SK-N-SH (cell line): ENCODE data around the gene IWS1.

ENCODE experiments used
- CTCF ChIP-seq: fragments of 200-600 bp; sonication (generic); IDR thresholded peaks from 2 replicates; pipeline ENCODE4 v1.6.1; 2017; ENCODE audit warnings: antibody characterized with exemption, mild to moderate bottlenecking, moderate library complexity
- ELF1 ChIP-seq: IDR thresholded peaks from 2 replicates; pipeline ENCODE4 v1.4.0; 2012
- EP300 ChIP-seq, 2 experiments: IDR thresholded peaks; 2 replicates each; pipeline versions ENCODE4 v1.4.0 to v1.6.1; 2012; ENCODE audit warnings: borderline replicate concordance in 1 of 2, low read depth in 1 of 2, low read length in 1 of 2
- EZH2phosphoT487 ChIP-seq: fragments of 200-600 bp; sonication (generic); IDR thresholded peaks from 2 replicates; pipeline ENCODE4 v1.6.1; 2017; ENCODE audit warnings: low read depth, mixed run types, mild to moderate bottlenecking, antibody characterized with exemption, moderate library complexity, borderline replicate concordance
- FOSL2 ChIP-seq: IDR thresholded peaks from 2 replicates; pipeline ENCODE4 v1.4.0; 2012; ENCODE audit warnings: low read depth, mild to moderate bottlenecking, moderate library complexity, borderline replicate concordance
- FOXJ3 ChIP-seq: sonication (generic); formaldehyde crosslinking; IDR thresholded peaks from 2 replicates; pipeline ENCODE4 v1.5.1; 2020; ENCODE audit warnings: mild to moderate bottlenecking, missing genetic modification reagents
- FOXM1 ChIP-seq: IDR thresholded peaks from 2 replicates; pipeline ENCODE4 v1.4.0; 2012; ENCODE audit warnings: low read depth, mild to moderate bottlenecking
- JUND ChIP-seq: IDR thresholded peaks from 2 replicates; pipeline ENCODE4 v1.4.0; 2012
- MAX ChIP-seq: IDR thresholded peaks from 2 replicates; pipeline ENCODE4 v1.4.0; 2012; ENCODE audit warnings: low read depth
- POLR2AphosphoS5 ChIP-seq: IDR thresholded peaks from 2 replicates; pipeline ENCODE4 v1.6.1; 2012; ENCODE audit warnings: low read depth, low read length
- SIN3A ChIP-seq: IDR thresholded peaks from 2 replicates; pipeline ENCODE4 v1.6.1; 2012; ENCODE audit warnings: low read depth, mild to moderate bottlenecking, low read length, moderate library complexity, borderline replicate concordance
- TAF1 ChIP-seq: IDR thresholded peaks from 2 replicates; pipeline ENCODE4 v1.6.1; 2012; ENCODE audit warnings: low read depth, mild to moderate bottlenecking, low read length, moderate library complexity, borderline replicate concordance
- TCF12 ChIP-seq: IDR thresholded peaks from 2 replicates; pipeline ENCODE4 v1.4.0; 2012
- YY1 ChIP-seq: IDR thresholded peaks from 2 replicates; pipeline ENCODE4 v1.4.0; 2012; ENCODE audit warnings: low read depth, mild to moderate bottlenecking

- TF ChIP-seq EP300 (IDR thresholded peaks at IDR 0.05; ENCODE audit: borderline replicate concordance in 1 of 2, low read depth in 1 of 2, low read length in 1 of 2) (no peak), SIN3A (no peak), FOXJ3 (CRISPR knock-in tag) (no peak), MAX (no peak), CTCF (no peak), EZH2phosphoT487 (no peak), FOSL2 (no peak), JUND (no peak), YY1 (no peak), FOXM1 (no peak), POLR2AphosphoS5 (no peak), TCF12 (no peak), ELF1 (no peak), TAF1 (no peak)
These were observed 44.3 kb upstream of the IWS1 start for GRCh38 chr2:127570282-127571250.
